HG03196 (cell line): Measurements from ENCODE around the gene NR5A1.

ENCODE experiments used
- ATAC-seq: cut with Tn5 transposase; IDR thresholded peaks from one replicate; pipeline ENCODE4 v1.9.1; 2021; ENCODE audit not compliant: unreplicated experiment

NR5A1 gene

DNA sequence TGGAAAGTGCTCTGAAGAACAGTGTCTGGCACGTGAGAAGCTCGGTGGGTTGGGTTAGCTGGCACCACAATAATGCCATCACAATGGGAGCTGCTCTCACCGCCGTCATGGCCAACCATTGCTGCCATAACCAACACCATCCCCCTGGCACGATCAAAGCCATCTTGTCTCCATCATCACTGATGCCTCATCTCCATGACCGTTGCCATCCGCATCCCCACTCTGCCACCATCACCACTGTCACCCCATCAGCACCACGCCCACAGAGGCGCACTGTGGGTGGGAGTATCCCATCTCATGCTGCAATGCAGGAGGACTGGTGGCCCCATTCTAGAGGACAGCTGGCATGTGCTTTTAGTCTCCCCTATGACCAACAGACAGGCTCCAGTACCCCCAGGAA, 23.7 kb downstream of the NR5A1 start:
- no peak for ATAC-seq

DNA sequence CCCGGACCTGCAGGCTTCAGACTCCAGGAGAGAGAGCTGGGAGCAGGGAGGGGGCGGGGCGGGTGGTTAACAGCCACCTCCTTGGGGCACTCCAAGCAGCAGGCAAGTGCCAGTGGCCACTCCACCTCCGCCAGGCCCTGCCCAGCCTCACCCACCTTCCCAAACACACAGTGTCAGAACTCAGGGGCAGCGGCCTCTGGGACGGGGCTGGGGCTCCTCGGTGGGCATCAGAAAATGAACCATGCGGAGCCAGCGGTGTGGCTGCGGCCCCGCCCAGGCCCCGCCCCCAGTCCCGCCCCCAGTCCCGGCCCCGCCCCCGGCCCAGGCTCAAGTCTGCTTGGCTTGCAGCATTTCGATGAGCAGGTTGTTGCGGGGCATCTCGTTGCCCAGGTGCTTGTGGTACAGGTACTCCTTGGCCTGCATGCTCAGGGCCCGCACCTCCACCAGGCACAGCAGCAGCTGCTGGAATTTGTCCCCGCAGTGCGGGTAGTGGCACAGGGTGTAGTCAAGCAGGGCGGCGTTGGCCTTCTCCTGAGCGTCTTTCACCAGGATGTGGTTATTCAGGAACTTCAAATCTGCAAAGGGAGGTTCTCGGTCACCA, 24.7 kb downstream of the NR5A1 start:
- no peak for ATAC-seq

- ATAC-seq: no peak
These were observed 26.1 kb downstream of the NR5A1 start for GRCh38 chr9:124481115-124481514.

- no peak for ATAC-seq
These were observed 26.6 kb downstream of the NR5A1 start for GRCh38 chr9:124480621-124480981.

GRCh38 chr9:124479947-124480620, 27.1 kb downstream of the NR5A1 start:
- no peak for ATAC-seq

DNA sequence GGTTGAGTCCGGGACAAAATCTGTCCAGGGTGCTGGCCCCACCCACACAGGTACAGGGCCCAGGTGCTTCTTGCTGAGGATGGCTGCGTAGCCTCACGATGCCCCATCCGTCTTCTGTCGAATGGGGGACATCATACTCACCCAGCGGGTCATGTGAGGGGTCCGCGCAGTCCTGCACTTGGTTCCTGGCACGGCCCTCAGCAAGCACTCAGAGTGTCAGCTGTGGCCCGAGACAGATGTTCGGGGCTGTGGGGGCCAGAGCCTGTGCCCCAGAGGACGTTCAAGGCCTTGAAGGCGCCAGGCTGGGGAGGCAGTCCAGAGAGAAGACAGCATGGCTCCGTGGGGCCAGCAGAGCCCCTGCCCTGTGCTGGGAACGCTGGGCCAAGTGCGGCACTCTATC, 27.8 kb downstream of the NR5A1 start:
- ATAC-seq: no peak

DNA sequence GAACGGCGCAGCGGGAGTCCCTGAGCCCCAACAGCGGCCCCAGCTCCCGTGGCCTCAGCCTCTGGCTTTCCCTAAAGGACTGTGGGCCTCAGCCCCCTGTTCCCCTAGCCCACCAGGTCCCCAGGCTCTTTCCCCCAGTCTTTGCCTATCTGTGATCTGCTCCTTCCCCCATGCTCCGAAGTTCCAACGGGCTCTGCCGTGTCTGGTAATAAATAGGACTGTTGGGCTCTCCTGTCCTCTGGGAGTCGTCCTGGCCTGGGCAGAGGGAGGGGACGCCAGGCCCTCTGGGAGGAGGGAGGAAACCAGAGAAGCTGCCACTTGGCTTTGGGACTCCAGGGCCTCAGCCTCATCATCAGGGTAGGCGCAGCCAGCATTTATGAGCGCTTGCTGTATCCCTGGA, 28.8 kb downstream of the NR5A1 start:
- ATAC-seq: no peak

GRCh38 chr9:124477648-124478285, 29.4 kb downstream of the NR5A1 start:
- ATAC-seq: no peak

- ATAC-seq: no peak
These were observed 30.0 kb downstream of the NR5A1 start for GRCh38 chr9:124477211-124477647.

DNA sequence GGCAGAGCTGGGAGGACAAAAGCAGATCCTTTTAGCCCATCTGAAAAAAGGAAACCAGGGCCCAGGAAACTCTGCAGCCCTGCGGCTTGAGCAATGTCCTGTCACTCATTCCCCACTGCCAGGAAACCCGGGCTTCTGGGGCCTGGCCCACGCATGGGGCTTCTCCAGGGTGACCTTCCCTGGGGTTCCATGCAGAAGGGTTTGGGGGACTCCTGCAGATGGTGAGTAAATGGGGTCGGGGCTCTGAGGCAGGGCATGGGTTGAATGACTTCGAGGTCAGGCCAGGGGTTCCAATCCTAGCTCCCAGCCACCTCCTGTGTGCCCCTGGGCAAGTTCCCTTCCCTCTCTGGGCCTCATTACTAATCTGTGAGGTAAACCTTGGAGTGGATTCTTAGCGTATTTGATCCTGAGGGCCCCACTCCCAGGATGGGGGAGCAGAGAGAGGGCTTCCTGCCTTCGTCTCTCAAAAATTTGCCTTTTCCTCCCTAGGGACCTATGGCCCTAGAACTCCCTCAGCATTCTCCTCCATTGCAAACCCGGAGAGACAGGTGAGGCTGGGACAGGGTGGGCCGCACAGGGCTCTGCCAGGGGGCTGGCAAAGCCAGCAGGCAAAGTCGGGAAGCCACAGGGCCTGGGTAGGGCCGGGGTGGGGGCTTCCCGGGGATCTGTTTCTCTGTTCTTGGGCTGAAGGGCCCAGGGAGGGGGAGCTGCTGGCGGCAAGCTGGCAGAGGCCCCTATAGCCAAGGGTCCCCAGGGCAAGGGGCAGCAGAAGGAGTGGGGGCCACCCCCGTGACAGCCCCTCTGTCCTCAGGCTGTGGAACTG, 31.1 kb downstream of the NR5A1 start:
- no peak for ATAC-seq

DNA sequence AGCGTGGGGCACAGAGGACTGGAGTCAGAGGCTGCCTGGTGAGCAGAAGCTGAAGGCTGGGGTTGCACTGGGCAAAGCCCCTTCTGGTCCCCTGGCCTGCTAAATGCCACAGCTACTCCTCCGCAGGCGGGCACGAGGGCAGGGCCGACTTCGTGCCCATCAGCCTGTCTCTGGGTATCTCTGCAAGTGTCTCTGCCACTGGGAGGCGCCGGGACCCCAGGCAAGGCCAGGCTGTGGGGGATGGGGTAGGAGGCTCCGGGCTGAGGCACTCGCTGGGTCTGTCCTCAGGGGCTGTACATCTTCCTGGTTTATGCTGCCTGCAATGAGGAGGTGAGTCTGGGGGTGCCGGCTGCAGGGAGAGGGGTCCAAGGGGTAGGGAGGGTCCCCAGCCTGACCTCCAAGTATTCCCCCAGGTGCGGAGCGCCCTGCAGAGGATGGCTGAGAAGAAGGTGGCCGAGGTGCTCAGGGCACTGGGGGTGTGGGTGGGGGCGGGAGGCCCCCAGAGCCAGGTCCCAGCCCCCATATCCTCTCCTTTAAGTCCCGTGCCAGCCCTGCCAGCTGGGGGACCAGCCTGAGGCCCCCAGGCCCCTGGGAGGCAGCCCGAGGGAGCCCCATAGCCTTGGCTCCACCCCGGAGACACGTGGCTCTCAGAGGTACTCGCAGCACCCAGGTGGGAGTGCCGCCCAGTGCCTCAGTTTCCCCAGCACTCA, 31.9 kb downstream of the NR5A1 start:
- no peak for ATAC-seq

- no peak for ATAC-seq
These were observed 33.0 kb downstream of the NR5A1 start for GRCh38 chr9:124474151-124474550.

DNA sequence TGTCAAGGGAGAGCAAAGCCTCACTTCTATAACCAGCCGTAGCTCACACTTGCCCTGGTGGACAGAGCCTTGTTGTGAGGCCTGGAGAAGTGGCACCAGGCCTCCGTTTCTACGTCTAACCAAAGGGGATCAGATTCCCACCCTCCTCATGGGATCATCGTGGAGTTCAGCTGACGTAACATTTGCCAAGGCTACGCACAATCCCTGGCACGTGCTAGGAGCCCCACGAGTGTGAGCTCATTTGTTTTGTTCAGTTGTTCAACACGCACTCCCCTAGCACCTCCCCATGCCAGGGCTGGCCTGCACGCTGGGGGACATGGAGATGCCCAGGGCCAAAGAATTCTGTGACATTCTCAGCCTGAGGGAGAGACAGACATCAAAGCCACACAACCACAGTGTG, 33.9 kb downstream of the NR5A1 start:
- ATAC-seq: no peak

DNA sequence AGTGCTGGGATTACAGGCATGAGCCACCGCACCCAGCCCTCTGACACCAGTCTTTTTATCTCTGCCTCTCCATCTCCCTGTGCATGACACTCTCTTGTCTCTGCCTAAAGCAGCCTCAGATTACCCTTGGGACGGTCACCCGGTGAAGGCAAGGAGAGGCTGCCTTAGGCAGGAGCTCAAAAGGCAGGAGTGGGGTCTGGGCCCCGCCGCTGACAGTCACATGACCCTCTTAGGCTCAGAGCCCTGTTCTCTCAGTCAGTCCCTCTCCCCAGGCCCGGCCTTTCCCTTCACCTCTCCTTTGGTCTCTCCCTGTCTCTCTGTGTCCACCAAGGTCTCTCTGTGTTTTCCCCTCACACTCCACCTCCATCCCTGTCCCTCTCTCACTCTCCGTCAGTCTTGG, 34.4 kb downstream of the NR5A1 start:
- no peak for ATAC-seq

DNA sequence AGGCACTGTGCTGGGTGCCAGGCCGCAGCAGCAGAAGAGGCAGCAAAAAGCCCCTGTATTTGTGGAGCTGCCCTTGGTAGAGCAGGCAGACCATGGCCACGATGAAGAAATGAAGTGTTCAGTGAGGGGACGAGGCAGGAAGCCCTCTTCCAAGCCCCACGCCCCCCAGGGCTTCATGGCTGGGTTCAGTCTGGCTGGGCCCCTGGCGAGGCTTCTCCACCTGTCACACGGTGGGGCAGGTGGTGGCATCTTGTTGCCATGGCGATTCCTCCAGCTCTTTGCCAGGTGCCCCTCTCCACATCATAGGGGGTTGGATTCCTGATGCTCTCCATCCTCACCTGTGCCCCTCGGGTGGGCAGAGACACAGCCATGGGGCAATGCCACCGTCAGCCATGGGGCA, 35.4 kb downstream of the NR5A1 start:
- no peak for ATAC-seq

DNA sequence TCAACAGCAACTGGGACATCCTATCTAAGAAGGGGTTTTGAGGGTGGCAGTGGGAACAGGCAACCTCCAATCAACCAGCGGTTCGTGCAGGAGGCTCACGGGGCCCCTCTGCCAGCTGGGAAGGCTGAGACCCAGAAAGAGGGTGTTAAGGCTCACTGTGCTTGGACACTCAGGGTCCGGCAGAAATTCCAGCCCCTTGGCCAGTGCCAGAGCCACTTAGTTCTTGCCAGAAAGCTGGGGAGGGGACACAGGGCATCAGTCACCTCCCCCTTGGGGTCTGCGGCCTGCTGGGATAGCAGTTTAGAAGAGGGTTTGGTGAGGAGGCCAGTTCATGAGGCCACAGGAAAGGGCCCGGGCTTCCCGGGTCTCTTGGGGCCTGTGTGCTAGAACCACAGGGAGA, 36.5 kb downstream of the NR5A1 start:
- no peak for ATAC-seq

DNA sequence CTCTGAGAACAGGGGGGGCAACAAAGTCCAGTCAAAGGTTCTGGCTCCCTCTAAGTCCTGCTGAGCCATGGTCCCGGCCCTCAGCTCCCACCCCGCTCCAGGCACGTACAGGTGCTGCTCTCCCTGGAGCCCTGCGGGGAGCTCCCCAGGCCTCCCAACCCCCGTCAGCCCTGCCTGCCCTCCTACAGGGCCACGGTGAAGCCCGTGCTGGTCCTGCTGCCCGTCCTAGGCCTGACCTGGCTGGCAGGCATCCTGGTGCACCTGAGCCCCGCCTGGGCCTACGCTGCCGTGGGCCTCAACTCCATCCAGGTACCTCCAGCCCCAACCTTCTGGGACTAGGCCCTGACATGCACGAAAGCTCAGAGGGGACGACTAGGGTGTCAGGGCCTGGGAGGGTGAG, 36.9 kb downstream of the NR5A1 start:
- no peak for ATAC-seq

DNA sequence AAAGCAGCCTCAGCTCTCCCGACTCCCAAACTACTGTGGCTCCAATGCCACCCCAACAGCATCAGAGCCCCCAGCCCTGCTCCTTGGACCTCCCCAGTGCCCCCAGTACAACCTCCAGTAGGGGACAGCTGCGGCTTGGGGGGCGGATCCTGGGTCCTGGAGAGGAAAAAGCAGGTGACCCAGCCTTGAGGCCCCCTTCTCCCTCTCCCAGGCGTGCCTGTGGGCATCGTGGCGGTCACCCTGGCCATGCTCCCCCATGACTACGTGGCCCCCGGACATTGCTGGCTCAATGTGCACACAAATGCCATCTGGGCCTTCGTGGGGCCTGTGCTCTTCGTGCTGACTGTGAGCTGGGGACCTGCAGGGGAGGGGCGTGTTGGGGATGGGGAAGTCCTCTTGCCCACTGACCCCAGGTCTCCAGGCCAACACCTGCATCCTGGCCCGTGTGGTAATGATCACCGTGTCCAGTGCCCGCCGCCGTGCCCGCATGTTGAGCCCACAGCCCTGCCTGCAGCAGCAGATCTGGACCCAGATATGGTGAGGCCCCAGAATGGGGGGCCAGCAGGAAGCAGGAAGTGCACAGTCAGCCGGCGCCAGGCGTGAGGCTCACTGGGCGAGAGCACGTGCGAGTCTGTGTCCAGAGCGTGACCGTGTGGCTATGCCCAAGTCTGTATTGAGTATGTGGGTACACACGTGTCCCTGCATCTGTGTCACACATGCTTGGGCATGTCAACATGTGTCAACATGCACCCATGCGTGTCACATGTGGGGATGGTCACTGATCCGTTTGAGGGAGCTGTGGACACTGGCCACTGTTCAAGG, 38.0 kb downstream of the NR5A1 start:
- ATAC-seq: no peak

DNA sequence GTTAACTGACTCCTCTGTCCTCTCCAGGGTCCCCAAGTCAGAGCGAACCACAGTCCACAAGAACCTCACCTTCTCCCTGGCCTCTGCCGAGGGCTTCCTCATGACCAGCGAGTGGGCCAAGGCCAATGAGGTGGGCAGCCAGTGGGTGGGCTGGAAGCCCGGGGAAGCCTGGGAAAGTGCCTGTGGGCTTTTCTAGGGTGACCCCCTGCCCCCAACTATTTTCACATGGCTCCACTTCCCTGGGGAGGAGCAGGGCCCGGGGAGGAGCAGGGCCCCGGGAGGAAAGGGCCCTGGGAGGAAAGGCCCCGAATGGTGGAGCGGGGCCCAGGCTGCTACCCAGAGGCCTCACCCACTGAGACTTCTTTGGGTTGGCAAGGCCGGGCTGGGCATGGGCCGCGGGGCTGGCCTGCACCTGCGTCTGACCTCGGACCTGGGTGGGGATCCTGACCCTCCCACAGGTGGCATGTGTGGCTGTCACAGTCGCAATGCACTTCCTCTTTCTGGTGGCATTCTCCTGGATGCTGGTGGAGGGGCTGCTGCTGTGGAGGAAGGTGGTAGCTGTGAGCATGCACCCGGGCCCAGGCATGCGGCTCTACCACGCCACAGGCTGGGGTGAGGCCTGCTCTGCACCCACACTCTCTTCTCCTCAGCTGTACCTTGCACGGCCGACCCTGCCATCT, 39.0 kb downstream of the NR5A1 start:
- ATAC-seq: no peak
